M059J (cell line): Measurements from ENCODE around the gene JMJD8. TPM values are rescaled to one million over a fixed set of nuclear protein-coding genes. Genes with fewer than 3 reads are reported as not detected.

Experiments used
- DNase-seq: peaks from one replicate; pipeline ENCODE4 v3.0.0-alpha.2; 2012; ENCODE audit warnings: low read depth
- total RNA-seq: library from RNA; depleted of rRNA; stranded (reverse); fragments of >200 nt; shearing (Covaris generic); gene quantifications from 2 replicates; pipeline ENCODE4 v1.2.3, GENCODE V29; 2014

Gene JMJD8
- total RNA-seq, 1 experiment from 2014 or later, result 68.5 TPM

DNA sequence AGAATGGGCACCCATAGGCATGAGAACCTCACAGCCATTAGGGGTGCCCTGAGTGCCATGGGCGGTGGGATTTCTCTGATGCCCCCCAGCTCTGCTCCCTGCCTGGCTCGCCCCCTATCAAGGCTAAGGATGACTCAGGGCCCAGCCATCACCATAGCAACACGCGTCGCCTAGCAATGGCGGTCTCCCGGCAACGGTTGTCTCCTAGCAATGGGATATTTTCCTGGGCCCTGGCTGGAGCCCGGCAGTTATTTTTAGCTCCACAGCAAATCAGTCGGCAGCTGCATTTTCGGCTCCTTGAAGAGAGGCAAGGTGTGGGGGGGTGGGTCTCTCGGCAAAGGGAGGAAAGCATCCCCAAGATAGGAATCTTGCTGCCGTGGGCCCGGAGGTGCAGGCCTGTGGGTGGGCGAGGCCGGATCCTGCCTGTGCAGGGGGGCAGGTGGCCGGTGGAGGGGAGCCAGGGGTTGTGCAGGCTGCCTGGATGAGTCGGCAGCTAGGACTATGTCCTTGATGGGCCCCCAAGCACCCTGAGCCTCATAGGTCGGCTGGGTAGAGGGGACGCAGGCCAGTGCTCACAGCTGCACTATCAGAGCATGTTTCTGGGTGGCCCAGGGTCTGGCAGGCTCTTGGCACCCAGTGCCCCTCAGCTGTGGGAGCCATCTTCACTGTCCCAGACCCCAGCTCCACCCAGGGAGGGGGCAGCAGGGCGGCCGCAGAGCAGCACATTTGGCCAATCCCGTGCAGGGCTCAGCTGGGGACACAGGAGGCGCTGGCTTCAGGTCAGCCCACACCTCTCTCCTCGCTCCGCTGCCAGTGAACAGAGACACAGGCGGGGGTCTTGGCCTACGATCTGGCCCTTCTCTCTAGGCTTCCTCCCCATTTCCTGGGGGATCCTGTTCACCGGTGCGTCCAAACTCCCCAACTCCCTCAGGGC is 25.7 kb upstream of the JMJD8 start:
- DNase-seq, result peak; percentile 89

DNA sequence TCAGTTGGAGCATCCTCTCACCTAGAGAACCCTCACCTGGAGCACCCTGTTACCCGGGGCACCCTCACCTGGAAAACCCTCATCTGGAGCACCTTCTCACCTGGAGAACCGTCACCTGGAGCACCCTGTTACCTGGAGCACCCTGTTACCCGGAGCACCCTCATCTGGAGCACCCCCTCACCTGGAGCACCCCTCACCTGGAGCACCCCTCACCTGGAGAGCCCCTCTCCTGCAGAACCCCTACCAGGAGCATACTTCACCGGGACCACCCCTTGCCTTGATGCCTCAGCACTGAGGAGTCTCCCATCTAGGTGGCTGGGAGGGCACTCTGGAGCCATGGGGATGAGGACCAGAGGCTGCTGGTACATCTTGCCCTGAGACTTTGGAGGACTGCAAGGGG is 24.8 kb upstream of the JMJD8 start:
- no peak for DNase-seq

DNA sequence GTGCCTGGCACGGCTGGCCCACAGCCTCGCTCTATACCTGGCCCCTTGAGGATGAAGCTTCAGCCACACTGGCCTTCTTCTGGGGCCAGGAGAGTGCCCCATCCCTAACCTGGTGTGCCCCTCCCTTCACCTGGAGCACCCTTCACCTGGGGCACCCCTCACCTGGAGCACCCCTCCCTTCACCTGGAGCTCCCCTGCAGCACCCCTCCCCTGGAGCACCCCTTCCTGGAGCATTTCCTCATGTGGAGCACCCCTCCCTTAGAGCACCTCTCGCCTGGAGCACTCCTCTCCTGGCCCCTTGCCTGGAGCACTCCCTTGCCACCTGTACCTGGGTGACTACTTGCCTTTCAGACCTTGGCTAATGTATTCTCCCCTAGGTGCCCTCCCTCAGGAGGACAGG is 23.9 kb upstream of the JMJD8 start:
- DNase-seq, result no peak

DNA sequence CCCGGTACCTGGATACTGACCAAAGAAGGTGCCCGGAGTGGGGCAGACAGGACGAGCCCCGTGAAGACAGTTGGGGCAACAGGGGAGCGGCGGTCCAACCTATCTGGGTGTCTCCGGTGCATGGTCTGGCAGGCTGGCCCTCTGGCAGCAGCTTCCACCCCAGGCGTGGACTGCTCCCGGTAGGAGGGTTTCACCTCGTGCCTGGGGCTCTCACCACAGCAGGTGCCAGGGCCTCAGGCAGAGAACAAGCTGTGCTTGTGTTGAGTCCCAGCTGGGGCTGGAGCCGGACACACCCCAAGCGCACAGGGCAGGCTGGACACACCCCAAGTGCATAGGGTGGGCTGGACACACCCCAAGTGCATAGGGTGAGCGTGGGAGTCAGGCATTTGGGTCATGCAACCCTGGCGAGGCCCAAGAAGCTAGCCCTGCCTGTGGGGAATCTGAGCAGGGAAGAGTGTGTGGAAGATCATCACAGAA is 23.0 kb upstream of the JMJD8 start:
- DNase-seq, result no peak

DNA sequence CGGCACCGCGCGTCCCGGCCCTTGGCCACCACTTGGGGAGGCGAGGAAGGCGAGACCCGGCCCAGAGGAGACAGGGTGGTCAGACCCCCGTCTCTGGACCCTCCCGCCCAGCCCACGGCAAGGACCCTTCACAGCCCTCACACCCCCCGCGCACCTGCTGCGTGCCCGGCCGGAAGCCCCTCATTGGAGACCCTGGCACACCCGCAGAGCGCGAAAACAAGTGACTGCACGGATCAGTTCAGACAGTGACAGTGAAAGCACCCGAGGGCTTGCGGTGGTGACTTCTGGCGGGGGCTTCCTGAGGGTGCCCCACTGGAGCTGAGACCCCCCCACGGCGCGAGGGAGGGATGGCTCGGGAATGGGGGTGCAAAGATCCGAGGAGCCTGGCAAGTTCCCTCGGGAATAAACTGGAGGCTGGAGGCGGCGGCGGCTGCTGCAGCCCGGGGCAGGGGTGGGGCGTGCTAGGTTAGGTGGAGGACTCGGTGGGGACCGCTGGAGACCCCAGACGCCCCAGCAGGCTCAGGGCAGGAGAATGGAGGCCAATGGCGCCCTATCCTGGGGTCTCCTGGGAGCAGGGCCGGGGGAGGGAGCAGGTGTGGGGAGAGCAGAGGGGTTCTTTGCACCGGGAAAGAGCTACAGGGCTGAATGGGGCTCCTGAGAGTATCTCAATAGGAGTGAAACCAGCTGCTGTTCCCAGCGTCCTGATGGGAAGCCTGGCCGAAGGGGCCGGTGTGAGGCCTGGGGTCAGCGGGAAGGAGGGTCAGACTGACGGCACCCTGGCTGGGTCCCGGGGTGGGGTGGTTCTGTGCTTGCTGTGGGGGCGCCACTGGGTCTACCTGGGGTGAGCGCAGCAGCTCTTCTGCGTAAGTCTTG is 22.3 kb upstream of the JMJD8 start:
- DNase-seq, result no peak

DNA sequence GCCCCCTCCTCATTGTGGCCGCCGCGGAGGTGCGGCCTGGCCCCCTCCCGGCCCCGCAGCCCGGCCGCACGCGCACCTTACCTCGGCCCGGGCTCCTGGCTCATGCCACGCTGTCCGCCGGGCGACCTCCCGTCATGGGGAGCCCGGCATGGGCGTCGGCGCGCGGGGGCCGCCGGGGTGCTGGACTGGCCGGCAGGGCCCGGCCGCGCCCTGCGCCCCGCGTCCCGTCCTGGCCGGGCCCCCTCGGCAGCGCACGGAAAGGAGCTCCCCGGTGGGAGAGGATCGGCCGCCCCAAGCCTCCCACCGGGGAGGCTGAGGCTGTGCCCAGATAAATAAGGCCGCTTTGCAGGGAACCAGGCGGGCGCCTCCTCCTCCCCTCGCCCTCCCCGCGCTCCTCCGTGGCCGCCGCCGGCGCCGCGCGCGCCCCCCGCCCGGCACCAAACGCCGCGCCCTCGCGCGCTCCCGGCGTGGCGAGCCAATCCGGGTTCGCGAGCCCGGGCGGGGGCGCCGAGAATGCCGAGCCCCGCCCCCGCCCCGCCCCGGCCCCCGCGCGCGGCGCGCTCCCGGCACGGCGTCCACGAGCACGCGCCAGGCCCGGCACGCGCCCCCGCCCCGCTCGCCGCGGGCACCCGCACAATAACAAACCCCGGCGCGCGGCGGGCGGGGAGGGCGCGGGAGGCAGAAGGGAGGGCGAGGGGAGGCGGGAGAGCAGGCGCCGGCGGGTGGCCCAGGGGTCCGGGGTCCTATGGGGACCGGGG is 21.5 kb upstream of the JMJD8 start, which contains the start of gene FBXL16:
Gene FBXL16, minus strand, starts transcription at position 371 of the 758 bp plus-strand sequence. CDS start 8,396 bp downstream, outside the sequence.
- DNase-seq, result peak; percentile 51

DNA sequence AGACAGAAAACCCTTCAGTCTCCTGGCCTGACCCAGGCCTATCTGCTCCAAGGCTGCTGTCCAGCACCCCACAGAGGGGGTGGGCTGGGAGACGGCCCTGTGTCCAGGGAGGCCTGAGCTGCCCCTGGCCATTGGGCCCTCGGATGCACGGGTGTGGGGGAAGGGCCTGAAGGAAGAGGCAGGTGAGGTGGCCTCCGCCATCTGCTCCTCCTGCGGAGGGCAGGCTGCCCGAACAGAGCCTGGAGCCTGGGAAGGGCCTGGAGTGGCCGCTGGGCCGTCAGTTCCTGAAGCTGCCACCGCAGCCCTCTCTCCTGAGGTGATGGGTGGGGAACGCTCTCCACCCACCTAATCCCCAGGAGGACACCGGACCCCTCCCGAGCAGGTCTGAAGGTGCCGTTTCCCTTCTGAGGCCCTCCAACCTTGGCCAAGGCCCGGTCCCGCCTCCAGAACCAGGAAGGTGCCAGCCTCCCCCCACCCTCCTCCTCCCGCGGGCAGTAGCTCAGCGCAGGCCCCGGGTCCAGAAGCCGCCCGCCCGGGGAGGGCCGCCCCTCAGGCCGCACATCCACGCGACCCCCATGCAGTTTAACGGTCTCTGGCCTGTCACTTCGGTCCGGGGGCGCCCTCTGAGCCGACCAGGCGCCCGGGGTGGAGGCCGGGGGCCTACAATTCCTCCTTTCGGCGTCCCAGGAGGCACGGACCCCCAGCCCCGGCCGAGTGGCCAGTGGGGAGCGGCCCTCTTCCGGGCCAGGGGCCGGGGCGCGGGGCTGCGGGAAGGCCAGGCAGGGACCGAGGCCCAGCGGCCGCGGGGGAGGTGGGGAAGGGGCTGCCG is 20.6 kb upstream of the JMJD8 start:
- no peak for DNase-seq

DNA sequence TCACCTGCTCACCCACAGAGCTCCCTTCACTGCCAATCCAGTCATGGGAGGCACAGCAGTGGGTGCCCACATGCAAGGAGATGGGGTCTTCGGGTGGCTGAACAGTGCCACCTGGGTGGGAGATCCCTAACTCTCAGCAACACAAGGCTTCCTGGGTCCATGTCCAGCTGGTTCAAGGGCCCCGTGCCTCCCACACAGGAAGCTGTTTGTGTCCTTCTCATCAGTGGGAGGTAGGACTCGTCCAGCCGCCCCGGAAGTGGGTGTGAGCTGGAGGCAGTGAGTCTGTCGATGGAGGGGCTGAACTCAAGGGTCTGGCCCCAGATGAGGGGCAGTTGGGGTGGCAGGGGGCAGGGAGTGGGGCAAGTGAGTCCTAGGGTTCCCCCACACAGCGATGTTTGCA is 19.9 kb upstream of the JMJD8 start:
- no peak for DNase-seq

DNA sequence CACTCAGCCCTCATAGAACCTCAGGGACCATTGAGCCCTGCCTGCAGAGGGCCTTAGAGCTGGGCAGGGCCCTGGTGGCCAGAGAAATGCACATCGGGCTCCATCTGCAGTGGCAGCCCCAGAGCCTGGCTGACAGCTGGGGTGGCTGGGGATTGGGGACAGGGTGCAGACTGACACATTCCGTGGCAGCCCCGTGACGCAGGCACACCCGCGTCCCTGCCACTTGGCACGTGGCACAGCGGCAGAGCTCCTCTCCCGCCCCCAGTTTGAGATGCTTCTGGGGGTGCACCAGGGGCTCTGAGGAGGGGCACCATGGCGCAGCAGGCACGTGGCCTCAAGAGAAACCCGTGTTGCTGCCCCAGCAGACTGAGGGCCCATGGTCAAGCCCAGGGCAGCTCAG is 19.3 kb upstream of the JMJD8 start:
- no peak for DNase-seq

DNA sequence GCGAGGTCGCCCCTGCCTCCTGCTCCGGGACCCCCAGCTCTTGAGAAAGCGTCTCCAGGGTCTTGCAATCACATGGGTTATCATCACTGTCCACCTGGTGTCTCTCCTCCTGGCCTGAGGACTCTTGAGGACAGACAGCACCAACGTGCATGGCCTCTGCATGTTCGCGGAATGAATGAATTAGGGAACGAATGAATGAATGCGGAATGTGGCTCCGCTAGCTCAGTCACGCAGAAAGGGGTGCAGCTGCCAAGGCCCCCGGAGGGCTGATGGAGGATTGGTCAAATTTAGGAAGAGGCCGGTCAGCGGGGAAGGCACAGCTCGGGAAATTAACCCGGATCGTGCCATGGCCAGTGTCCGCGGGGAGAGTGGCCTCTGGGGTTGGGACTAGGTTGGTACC is 18.2 kb upstream of the JMJD8 start:
- no peak for DNase-seq

DNA sequence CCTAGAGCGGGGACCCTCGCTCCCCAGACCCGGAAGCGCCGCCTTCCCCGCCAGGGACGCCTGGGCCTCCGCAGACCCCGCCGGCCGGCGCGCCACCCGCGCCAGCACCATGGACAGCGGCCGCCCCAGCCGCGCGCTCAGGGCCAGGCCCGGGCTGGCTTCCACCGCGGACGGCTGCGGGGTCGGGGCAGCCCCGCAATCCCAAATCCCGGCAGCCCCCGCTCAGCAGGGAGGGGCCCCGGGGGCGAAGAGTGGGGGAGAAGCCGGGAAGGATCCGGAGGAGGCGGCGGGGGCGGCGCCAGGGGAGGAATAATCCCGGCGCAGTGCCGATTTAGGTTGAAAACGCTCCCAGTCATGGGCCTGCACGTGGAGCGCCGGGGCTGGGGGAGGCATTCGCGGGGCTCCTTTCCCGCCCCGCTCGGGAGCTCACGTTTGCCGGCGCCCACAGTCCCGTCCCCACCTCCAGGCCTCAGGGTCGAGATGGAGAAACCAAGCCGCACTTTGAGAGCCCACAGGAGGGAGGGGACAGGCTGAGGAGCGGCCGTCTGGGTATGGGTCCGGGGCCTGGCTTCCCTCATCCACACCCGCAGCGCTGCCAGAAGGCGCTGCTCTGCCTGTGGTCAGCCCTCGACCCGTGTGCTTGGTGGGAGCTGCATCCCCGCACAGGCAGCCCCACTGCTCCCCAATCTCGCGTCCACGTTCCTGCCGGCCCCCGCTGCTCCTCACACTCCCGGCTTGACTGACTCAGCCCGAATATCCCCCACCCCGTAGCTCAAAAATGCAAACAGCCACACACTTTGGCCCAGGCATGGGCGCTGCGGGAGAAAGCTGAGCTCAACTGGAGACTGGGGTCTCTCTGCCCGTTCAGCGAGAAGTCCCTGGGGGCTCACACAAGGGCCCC is 16.8 kb upstream of the JMJD8 start:
- no peak for DNase-seq

DNA sequence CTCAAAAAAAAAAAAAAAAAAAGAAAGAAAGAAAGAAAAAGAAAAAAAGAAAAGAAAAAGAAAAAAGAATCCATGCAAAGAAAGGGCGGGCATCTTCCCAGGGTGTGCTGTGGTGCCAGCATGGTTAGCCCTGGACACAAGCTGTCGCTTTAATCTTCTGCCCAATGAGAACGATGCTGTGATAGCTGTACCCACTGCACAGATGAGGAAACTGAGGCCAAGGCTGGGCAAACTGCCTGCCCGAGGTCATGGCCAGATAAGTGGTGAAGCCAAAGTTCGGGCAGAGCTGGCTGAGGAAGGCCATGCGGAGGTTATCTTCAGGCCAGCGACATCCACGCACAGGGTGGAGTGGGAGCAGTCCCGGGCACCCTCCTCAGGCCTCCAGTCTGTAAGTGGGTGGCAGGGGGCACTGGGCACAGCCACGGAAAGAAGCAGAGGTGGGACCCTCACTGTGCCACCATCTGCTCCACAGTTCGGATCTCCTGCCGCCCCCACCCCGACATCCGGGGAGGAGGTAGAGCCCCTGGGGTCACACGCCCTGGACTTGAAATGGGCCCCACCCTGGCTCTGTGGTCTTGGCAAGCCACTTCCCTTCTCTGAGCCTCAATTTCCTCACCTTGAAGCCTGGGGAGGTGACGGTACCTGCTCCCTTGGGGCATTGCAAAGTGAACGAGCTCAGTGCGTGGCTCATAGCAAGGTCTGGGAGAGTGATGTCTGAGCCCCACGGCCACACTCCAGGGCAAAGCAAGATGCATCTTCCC is 15.0 kb upstream of the JMJD8 start:
- no peak for DNase-seq

DNA sequence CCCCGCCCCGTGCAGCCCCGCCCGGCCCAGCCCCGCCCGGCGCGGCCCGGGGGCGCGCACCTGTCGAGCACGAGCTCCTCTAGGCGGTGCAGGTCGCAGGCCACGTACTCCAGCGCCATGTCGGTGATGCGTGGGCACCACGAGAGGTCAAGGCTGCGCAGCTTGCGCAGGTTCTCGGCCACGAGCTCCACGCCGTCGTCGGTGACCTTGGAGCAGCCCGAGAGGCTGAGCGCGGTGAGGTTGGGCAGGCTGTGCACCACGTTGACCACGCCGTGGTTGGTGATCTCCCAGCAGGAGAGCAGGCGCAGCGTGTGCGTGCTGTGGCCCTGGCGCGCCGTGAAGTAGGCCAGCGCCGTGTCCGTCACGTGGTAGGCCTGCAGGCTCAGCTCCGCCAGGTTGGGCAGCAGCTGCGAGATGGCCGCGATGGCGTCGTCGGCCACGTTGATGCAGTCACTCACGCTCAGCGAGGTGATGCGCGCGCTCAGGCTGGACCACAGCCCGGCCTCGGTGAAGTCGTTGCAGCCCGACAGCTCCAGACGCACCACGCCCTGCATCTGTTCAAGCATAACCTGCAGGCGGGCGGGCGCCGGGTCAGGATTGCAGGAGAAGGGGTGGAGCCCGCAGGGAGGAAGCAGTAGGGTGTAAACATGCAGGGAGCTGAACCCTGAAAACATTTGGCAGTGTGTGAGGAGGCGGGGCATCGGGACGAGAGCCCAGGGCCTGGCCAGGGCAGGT is 11.4 kb upstream of the JMJD8 start:
- DNase-seq, result no peak

DNA sequence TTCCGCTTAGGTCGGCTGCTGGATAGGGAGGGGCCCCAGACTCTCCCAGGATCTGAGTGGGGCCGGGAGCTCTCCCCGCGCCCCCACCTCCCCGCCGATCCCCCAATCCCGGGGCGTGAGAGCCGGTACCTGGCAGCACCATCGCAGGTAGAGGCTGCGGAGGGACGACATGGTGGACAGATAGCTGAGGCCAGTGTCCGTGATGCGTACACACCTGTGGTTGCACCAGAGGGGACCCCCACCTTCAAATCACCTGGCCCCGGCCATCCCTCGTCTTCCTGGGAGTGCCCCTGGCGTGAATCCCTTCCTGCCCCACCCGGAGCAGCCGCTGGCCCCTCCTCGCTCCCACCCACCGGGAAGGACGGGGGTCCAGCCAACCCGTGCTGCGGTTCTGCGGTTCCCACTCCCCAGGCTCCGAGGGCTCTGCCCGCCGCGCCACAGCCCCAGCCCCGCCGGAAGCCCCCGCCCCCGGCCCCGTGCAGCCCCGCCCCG is 10.8 kb upstream of the JMJD8 start:
- DNase-seq, result no peak

DNA sequence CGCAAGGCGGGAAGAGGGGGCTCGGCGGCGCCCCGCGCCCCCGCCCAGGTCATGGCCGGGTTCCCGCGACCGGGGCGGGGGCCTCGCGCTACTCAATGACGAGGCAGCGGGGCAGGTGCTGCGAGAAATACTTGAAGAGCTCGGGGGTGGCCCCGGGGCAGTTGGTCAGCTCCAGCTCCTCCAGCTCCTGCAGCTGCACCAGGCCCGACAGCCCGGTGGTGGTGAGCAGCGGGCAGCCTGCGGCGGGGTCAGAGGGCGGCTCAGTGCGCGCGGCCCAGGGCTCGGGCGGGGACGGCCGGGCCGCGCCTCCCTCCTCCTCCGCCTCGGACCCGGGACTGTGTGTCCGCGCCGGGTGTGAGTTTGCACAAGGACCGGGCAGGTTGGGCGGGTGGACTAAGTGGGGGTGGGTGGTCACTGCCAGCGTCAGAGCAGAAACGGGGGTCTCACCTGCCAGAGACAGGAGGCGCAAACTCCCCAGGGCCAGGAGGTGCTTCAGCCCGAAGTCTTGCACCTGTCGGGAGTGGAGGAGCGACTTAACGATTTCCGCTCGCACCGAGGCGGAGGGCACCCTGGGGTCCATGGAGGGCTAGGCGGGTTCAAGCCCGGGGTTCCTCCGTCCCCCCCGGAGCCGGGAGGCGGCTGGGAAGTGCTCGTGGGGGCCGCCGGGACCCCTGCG is 10.2 kb upstream of the JMJD8 start:
- no peak for DNase-seq

DNA sequence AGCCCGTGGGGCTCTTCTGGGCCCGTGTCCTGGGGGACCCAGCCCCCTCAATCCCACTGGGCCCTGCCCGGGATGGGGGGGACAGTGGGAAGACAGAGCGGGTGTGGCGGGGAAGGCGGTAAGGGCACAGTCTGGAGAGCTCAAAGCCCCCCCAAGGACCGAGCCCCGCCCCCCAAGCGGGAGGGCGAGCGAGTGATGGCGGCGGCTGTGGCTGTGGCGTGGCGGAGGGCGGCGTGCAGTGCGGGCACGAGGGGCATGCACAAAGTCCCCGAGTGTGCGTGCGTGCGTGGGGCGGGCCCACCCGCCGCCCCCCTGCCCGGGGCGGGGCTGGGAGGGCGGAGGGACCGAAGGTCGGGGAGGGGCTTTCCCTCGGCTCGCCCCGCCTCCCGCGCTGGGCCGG is 9.6 kb upstream of the JMJD8 start:
- no peak for DNase-seq

DNA sequence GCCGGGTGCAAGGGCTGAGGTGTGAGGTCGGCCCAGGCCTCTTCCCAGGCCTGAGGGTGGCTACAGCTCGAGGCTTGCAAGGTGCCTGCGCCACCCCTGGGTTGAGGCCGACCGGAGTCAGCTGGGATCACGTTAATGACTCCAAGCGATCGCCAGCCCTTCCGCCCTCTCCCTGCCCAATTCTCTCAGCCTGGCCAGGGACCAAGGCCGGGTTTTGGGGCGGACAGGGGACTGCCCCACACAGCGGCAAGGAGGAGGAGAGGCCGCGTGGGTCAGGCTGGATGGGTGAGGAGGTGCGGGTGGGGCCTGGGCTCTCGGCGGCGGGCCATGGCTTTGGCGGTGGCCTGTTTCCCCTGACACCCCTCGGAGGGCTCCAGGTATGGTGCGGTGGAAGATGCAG is 9.2 kb upstream of the JMJD8 start:
- no peak for DNase-seq
